Measurements from ENCODE around the gene DOK7.

The DOK7 gene

DNA sequence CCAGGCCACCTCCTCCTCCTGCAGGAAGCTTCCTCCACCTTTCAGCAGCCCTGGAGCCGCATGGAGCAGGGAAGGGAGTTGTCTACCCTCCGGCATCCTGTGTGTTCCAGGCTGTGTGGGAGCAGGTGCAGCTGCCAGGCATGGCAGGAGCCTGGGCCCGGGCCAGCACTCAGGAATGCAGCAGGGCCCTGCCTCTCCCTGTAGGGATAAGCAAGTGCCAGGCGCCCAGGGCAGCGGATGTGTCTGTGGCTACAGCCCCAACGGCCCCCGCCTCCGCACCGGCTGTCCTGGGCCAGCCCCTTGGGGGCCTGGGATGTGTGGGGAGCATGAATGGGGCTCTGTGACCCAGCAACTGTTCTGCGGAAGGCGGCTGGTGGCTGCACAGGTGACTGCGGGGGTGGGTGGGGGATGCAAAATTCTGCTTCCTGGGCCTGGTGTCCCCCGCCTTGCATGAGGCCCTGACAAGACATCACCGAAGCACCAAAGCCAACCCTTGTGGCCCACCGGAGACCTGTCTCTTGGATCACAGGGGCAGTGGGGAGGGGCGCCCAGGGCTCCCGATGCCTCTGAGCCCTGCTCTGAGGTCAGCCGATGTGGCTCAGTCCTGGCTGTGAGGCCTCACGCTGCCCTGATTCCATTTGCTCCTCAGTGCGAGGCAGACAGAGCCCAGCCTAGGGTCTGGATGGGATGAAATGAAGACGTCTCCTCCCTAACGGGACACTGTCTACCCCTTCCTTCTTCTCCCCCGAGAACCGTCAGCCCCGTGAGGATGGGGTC lies 1.4 kb upstream of the DOK7 start:
- no peak overlapping the region for H3K27ac ChIP-seq (ENCODE audit: low read depth, low read length)
- H3K9me3 ChIP-seq (ENCODE audit: control insufficient read depth in 5 of 5, low read length in 5 of 5): peaks cover 0 to 2% (median under 1%) of the 10 kb centered on the region in 5 donors
- peaks cover 5 to 28% (median 17%) of the 10 kb centered on the region in 5 donors for H3K27me3 ChIP-seq (ENCODE audit: control insufficient read depth in 5 of 5, insufficient read depth in 4 of 5, low read length in 5 of 5)
- H3K4me1 ChIP-seq (ENCODE audit: control insufficient read depth in 5 of 5, insufficient read depth in 5 of 5, low read length in 5 of 5): peaks cover 0 to 5% (median 3%) of the 10 kb centered on the region in 5 donors
- no peaks in the 10 kb centered on the region for H3K36me3 ChIP-seq (ENCODE audit: control insufficient read depth in 5 of 5, insufficient read depth in 5 of 5, low read length in 5 of 5)
- no peak overlapping the region for H3K9ac ChIP-seq (ENCODE audit: low read length in 5 of 5)
- H3K4me3 ChIP-seq (ENCODE audit: low read depth in 1 of 5, low read length in 5 of 5): no peak overlapping the region

DNA sequence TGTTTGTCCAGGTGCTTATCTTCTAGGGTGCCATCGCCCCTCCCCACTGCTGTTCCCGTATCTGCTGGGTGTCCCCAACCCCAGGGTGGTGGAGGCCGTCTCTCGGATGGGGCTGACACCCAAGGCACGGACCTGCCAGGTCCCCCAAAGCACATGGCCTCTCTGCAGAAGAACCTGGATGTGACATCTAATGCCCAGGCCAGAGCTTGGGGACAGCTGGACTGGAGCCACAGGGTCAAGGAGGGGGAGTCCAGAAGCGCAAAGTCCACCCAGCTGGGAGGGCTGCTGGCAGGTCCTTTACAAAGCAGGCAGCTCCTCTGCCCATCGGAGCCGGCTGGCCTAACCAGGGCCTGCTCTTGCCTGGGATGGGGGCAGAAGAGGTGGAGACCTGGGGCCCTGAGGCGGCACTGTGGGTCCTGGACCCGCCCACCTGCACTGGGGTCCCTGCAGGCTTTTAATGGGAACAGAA lies 751 bp upstream of the DOK7 start:
- H3K27ac ChIP-seq (ENCODE audit: low read depth, low read length): no peak overlapping the region
- peaks cover 0 to 5% (median 3%) of the 10 kb centered on the region in 5 donors for H3K4me1 ChIP-seq (ENCODE audit: control insufficient read depth in 5 of 5, insufficient read depth in 5 of 5, low read length in 5 of 5)

DNA sequence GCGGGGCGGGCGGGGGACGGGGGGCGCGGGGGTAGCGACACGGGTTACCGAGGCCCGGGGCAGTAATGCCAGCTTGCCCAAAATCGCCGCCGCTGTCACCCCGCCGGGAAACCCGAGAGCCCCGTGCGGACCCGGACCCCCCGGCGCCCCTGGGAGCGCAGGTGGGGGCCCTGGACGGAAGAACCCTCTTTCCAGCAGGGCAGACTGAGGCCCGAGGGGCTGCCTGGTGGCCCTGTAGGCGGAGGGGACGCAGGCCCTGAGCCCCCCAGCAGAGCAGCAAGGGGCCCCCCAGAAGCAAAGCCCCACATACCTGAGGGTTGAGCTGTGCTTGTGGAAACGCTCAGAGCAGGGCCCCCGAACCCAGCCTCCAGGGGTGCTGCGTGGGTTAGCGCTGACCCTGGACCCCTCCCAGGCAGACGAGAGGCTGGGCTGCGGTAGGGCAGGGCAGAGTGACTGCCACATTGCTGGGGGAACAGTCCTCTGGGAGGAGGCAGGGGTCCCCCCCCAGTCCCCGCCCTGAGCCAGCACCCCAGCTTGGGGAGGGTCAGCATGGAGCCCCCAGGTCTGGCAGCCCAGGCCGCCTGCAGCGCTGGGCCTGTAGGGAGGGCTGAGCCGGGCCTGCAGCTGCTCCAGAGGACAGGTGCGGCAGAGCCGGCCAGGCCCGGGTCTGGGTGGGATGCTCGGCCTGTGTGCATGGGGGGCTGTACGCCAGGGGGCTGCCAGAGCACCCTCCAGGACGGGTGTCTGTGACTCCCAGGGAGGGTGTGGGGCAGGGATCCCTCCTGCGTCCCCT lies 646 bp downstream of the DOK7 start:
- Histone ChIP-seq H3K27ac (ENCODE audit: low read depth, low read length) (no peak overlapping the region), H3K9me3 (ENCODE audit: control insufficient read depth in 5 of 5, low read length in 5 of 5) (peaks cover 0 to 4% (median 0%) of the 10 kb centered on the region in 5 donors), H3K27me3 (ENCODE audit: control insufficient read depth in 5 of 5, insufficient read depth in 4 of 5, low read length in 5 of 5) (peaks cover 5 to 31% (median 17%) of the 10 kb centered on the region in 5 donors), H3K36me3 (ENCODE audit: control insufficient read depth in 5 of 5, insufficient read depth in 5 of 5, low read length in 5 of 5) (no peaks in the 10 kb centered on the region), H3K4me3 (ENCODE audit: low read depth in 1 of 5, low read length in 5 of 5) (no peak overlapping the region), H3K9ac (ENCODE audit: low read length in 5 of 5) (no peak overlapping the region), H3K4me1 (ENCODE audit: control insufficient read depth in 5 of 5, insufficient read depth in 5 of 5, low read length in 5 of 5) (peaks cover 0 to 5% (median 3%) of the 10 kb centered on the region in 5 donors)

More for the DNA sequence above, 751 bp upstream of the DOK7 start:
- Histone ChIP-seq H3K4me3 (ENCODE audit: low read depth in 1 of 5, low read length in 5 of 5) (no peak overlapping the region), H3K9me3 (ENCODE audit: control insufficient read depth in 5 of 5, low read length in 5 of 5) (no peaks in the 10 kb centered on the region), H3K27me3 (ENCODE audit: control insufficient read depth in 5 of 5, insufficient read depth in 4 of 5, low read length in 5 of 5) (peaks cover 5 to 28% (median 17%) of the 10 kb centered on the region in 5 donors), H3K36me3 (ENCODE audit: control insufficient read depth in 5 of 5, insufficient read depth in 5 of 5, low read length in 5 of 5) (no peaks in the 10 kb centered on the region), H3K9ac (ENCODE audit: low read length in 5 of 5) (no peak overlapping the region)

DNA sequence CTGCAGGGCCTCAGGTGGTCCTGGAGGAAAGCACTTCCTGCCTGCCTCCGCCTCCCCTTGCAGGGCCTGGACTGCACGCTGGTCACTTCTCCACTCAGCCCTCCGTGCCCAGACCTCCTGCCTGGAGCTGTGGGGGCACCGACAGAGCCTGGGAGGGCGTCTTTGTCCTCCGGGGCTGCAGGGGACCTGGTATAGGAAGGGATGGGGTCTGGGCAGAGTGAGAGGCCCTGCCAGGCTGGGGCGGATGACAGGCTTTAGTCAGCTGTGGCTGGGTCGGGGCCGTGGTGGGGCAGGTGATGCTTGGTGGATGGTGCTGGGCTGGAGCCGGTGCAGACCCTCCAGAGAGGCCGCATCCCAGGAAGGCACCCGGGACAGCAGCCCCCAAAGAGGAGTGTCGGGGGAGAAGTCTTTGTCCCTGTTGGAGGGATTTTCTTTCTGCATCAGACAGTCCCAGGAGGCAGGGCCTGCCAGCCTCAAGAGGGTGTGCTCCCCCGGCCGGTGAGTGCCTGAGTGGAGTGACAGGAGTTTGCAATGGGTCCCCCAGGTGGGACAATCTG lies 1.3 kb downstream of the DOK7 start:
- Histone ChIP-seq H3K27ac (ENCODE audit: low read depth, low read length) (no peak overlapping the region), H3K4me1 (ENCODE audit: control insufficient read depth in 5 of 5, insufficient read depth in 5 of 5, low read length in 5 of 5) (peaks cover 0 to 5% (median 3%) of the 10 kb centered on the region in 5 donors), H3K36me3 (ENCODE audit: control insufficient read depth in 5 of 5, insufficient read depth in 5 of 5, low read length in 5 of 5) (no peaks in the 10 kb centered on the region), H3K9me3 (ENCODE audit: control insufficient read depth in 5 of 5, low read length in 5 of 5) (peaks cover 0 to 4% (median 0%) of the 10 kb centered on the region in 5 donors), H3K4me3 (ENCODE audit: low read depth in 1 of 5, low read length in 5 of 5) (no peak overlapping the region), H3K27me3 (ENCODE audit: control insufficient read depth in 5 of 5, insufficient read depth in 4 of 5, low read length in 5 of 5) (peaks cover 5 to 31% (median 17%) of the 10 kb centered on the region in 5 donors), H3K9ac (ENCODE audit: low read length in 5 of 5) (no peak overlapping the region)

DNA sequence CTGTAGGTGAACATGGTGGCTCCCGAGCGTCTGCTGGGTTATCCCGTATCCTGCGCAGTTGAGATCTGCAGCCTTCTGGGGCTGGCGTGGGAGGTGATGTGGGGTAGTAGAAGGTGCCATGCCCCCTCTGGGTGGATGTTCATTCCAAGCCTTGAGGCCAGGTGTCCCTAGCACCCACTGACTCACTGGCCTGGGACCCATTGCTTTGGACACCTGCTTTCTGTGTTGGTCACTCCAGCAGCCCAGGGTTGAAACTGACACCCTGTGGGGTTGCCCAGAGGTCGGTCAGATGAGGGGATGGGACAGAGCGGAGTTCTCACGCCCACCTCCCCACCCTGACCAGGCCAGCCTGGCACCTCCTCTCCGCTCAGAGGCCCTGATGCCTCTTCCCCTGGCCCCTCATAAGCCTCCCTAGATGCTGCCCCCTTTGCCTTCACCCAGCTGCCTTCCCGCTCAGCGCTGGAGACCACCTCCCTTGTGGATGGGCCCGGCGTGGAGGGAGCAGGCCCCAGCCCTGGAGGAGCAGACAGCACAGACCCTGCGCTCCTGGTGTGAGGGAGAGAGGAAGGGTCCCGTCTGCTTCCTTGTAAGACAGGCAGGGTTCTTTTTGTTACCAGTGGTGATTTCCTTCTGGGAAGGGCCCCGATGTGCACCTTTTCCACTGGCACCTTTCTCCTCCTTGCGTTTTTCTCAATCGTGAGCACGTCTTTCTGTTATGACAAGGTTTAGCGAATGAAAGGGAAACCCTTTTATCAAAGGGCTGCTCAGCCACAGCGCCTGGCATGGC lies 2.0 kb downstream of the DOK7 start:
- no peak overlapping the region for H3K27ac ChIP-seq (ENCODE audit: low read depth, low read length)
- H3K4me1 ChIP-seq (ENCODE audit: control insufficient read depth in 5 of 5, insufficient read depth in 5 of 5, low read length in 5 of 5): peaks cover 0 to 5% (median 3%) of the 10 kb centered on the region in 5 donors
- no peaks in the 10 kb centered on the region for H3K36me3 ChIP-seq (ENCODE audit: control insufficient read depth in 5 of 5, insufficient read depth in 5 of 5, low read length in 5 of 5)
- H3K9me3 ChIP-seq (ENCODE audit: control insufficient read depth in 5 of 5, low read length in 5 of 5): peaks cover 0 to 4% (median 0%) of the 10 kb centered on the region in 5 donors
- H3K27me3 ChIP-seq (ENCODE audit: control insufficient read depth in 5 of 5, insufficient read depth in 4 of 5, low read length in 5 of 5): peaks cover 5 to 31% (median 17%) of the 10 kb centered on the region in 5 donors
- H3K9ac ChIP-seq (ENCODE audit: low read length in 5 of 5): no peak overlapping the region
- no peak overlapping the region for H3K4me3 ChIP-seq (ENCODE audit: low read depth in 1 of 5, low read length in 5 of 5)

DNA sequence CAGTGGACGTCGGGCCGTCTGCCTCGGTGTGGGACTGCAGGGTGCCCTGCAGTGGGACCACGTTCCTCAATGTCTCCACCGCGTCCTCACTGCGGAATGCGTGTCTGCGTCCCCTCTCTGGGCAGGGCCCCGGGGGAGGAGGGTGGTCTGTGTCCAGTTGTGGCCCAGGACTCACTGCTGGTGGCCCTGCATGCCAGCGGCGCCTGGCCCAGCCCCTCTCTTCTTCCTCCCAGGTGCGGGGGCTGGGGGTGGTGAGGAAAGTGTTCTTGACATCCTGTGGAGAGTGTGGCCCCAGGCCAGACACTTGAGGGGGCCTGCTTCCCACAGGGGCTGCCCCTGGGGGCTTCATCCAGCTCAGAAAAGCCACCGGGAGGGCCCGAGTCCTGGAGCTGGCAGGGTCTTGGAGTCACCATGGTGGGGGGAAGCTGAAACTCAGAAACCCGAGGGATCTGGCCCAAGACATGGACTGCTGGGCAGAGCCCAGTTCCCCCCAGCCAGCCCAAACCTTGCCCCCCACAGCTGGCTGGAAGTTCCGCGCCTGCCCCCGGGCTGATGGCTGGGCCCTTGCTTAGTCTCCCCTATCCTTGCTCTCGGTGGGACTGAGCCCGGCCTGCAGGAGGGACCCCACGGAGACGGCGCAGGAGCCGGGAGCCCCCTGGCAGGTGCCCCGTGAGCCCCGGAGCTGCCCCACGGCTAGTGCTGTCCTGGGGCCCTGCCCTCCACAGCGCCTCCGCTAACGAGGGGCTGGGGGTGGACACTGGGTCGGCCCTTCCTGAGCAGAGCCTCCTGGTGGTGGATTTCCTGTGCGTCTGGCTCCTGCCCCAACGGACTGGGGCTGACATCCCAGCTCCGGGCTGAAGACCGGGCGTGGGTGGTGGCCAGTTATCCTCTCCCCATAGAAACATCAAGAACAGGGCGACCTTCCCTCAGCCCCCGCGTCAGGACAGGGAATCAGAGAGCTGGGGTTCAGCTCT lies 2.9 kb downstream of the DOK7 start:
- Histone ChIP-seq H3K27ac (ENCODE audit: low read depth, low read length) (no peak overlapping the region), H3K9me3 (ENCODE audit: control insufficient read depth in 5 of 5, low read length in 5 of 5) (peaks cover 0 to 4% (median 0%) of the 10 kb centered on the region in 5 donors), H3K36me3 (ENCODE audit: control insufficient read depth in 5 of 5, insufficient read depth in 5 of 5, low read length in 5 of 5) (no peaks in the 10 kb centered on the region), H3K4me3 (ENCODE audit: low read depth in 1 of 5, low read length in 5 of 5) (no peak overlapping the region), H3K27me3 (ENCODE audit: control insufficient read depth in 5 of 5, insufficient read depth in 4 of 5, low read length in 5 of 5) (peaks cover 5 to 34% (median 17%) of the 10 kb centered on the region in 5 donors), H3K9ac (ENCODE audit: low read length in 5 of 5) (no peak overlapping the region), H3K4me1 (ENCODE audit: control insufficient read depth in 5 of 5, insufficient read depth in 5 of 5, low read length in 5 of 5) (peaks cover 0 to 5% (median 3%) of the 10 kb centered on the region in 5 donors)

DNA sequence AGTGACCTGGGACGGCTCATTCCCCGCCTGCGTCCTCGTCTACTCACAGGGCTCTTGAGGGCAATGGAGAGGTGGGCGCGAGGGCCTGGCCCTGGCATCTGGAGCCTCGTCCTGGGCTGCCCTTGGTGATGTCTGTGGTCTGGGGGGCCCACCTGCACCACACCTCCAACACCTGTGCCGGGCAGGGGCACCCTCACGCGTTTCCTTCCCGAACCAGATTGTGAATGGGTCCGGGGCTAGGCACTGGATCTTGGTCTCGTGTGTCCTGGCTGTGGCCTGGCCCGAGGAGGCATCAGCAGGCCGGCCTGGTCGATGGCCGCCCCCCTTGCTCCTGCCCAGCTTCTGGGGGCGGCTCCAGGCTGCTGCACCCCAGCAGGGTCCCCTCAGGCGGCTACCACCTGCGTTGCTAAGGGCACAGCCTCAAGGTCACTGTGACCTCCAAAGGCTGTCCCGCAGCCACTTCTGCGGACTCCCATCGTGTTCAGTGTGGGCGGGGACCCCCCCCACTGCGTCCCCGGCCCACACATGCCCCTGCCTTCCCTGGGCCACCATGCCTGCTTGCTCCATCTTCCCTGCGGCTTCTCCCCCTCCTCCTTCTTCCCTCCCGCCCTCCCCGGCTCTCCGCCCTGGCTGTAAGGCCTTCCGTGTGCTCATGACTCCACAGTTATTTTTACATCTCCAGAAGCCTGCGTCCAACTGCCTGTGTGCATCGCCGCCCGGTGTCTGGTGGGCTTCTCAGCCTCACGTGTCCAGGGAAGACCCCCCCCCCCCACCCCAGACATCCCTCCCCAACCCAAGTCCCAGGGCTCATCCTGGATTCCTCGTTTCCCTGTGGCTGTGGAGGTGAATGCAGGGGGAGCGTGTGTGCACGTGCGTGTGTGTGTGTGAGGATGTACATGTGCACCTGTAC lies 3.8 kb downstream of the DOK7 start:
- Histone ChIP-seq H3K4me1 (ENCODE audit: control insufficient read depth in 5 of 5, insufficient read depth in 5 of 5, low read length in 5 of 5) (peaks cover 0 to 5% (median 3%) of the 10 kb centered on the region in 5 donors), H3K9ac (ENCODE audit: low read length in 5 of 5) (no peak overlapping the region), H3K9me3 (ENCODE audit: control insufficient read depth in 5 of 5, low read length in 5 of 5) (peaks cover 0 to 4% (median 0%) of the 10 kb centered on the region in 5 donors), H3K27ac (ENCODE audit: low read depth, low read length) (no peak overlapping the region), H3K36me3 (ENCODE audit: control insufficient read depth in 5 of 5, insufficient read depth in 5 of 5, low read length in 5 of 5) (no peaks in the 10 kb centered on the region), H3K27me3 (ENCODE audit: control insufficient read depth in 5 of 5, insufficient read depth in 4 of 5, low read length in 5 of 5) (peaks cover 5 to 36% (median 21%) of the 10 kb centered on the region in 5 donors), H3K4me3 (ENCODE audit: low read depth in 1 of 5, low read length in 5 of 5) (no peak overlapping the region)

DNA sequence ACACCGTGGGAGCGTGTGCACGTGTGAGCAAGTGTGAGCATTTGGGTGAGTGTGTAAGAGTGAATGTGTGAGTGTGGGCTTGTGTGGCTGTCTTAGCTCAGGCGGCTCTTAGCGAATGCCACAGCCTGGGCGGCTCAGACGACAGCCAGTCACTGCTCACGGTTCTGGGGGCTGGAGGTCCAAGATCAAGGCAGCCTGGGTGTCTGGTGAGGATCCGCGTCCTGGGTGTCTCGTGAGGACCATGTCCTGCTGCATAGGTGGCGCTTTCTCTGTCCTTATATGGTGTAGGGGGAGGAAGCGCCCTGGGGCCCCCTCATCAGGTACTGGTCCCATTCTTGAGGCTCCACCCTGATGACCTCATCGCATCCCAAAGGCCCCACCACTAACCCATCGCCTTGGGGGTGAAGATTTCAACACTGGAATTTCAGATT lies 4.5 kb downstream of the DOK7 start:
- peaks cover 0 to 5% (median 3%) of the 10 kb centered on the region in 5 donors for H3K4me1 ChIP-seq (ENCODE audit: control insufficient read depth in 5 of 5, insufficient read depth in 5 of 5, low read length in 5 of 5)
- H3K36me3 ChIP-seq (ENCODE audit: control insufficient read depth in 5 of 5, insufficient read depth in 5 of 5, low read length in 5 of 5): no peaks in the 10 kb centered on the region
- H3K4me3 ChIP-seq (ENCODE audit: low read depth in 1 of 5, low read length in 5 of 5): no peak overlapping the region
- no peak overlapping the region for H3K27ac ChIP-seq (ENCODE audit: low read depth, low read length)
- H3K9ac ChIP-seq (ENCODE audit: low read length in 5 of 5): no peak overlapping the region
- H3K27me3 ChIP-seq (ENCODE audit: control insufficient read depth in 5 of 5, insufficient read depth in 4 of 5, low read length in 5 of 5): peaks cover 5 to 32% (median 22%) of the 10 kb centered on the region in 5 donors
- peaks cover 0 to 4% (median 0%) of the 10 kb centered on the region in 5 donors for H3K9me3 ChIP-seq (ENCODE audit: control insufficient read depth in 5 of 5, low read length in 5 of 5)
